ENCODE measurements around the gene TRPM2. TPM values are rescaled to one million over a fixed set of nuclear protein-coding genes. Genes with fewer than 3 reads are reported as not detected.

TRPM2 gene
- total RNA-seq: under 0.01 TPM in 1 of 2 replicates, not detected in the other

GRCh38 chr21:44353191-44353970, at the start of gene TRPM2:
TRPM2 (plus strand) TSS chr21:44353621; CDS start chr21:44353701, 80 bp downstream.
- DNase-seq (ENCODE audit: low read depth) (no peak), FAIRE-seq (no peak)
- peaks cover 9% of the 10 kb centered on the region for H3K27me3 ChIP-seq (ENCODE audit: control insufficient read depth, insufficient read depth, low read length)
- no peak for TF ChIP-seq CTCF (IDR thresholded peaks at IDR 0.05; ENCODE audit: insufficient read depth, low read length, severe bottlenecking)
- no peak within 1 kb of the TSS for H3K4me3 ChIP-seq (ENCODE audit: low read depth, low read length)
- H3K36me3 ChIP-seq (ENCODE audit: control insufficient read depth, insufficient read depth, low read length): no peaks in the 10 kb centered on the region

GRCh38 chr21:44304011-44304616, 49.3 kb upstream of the TRPM2 start:
- peaks cover 10% of the 10 kb centered on the region for H3K36me3 ChIP-seq (ENCODE audit: control insufficient read depth, insufficient read depth, low read length)
- no peak for TF ChIP-seq CTCF (IDR thresholded peaks at IDR 0.05; ENCODE audit: insufficient read depth, low read length, severe bottlenecking)
- H3K27me3 ChIP-seq (ENCODE audit: control insufficient read depth, insufficient read depth, low read length): no peaks in the 10 kb centered on the region
- no peak overlapping the region for H3K4me3 ChIP-seq (ENCODE audit: low read depth, low read length)
- DNase-seq (ENCODE audit: low read depth) (no peak), FAIRE-seq (no peak)

- peak; percentile 71 for TF ChIP-seq CTCF (IDR thresholded peaks at IDR 0.05; ENCODE audit: insufficient read depth, low read length, severe bottlenecking)
- FAIRE-seq (no peak), DNase-seq (ENCODE audit: low read depth) (peak; percentile 8)
- Histone ChIP-seq H3K27me3 (ENCODE audit: control insufficient read depth, insufficient read depth, low read length) (no peaks in the 10 kb centered on the region), H3K36me3 (ENCODE audit: control insufficient read depth, insufficient read depth, low read length) (peaks cover 12% of the 10 kb centered on the region), H3K4me3 (ENCODE audit: low read depth, low read length) (no peak overlapping the region)
These were observed 48.5 kb upstream of the TRPM2 start for GRCh38 chr21:44304877-44305293.

GRCh38 chr21:44305691-44306090, 47.7 kb upstream of the TRPM2 start:
- DNase-seq (ENCODE audit: low read depth) (no peak), FAIRE-seq (no peak)
- Histone ChIP-seq H3K27me3 (ENCODE audit: control insufficient read depth, insufficient read depth, low read length) (no peaks in the 10 kb centered on the region), H3K36me3 (ENCODE audit: control insufficient read depth, insufficient read depth, low read length) (peaks cover 15% of the 10 kb centered on the region), H3K4me3 (ENCODE audit: low read depth, low read length) (no peak overlapping the region)
- no peak for TF ChIP-seq CTCF (IDR thresholded peaks at IDR 0.05; ENCODE audit: insufficient read depth, low read length, severe bottlenecking)

GRCh38 chr21:44306936-44307704, 46.3 kb upstream of the TRPM2 start:
- H3K36me3 ChIP-seq (ENCODE audit: control insufficient read depth, insufficient read depth, low read length): peaks cover 24% of the 10 kb centered on the region
- no peaks in the 10 kb centered on the region for H3K27me3 ChIP-seq (ENCODE audit: control insufficient read depth, insufficient read depth, low read length)
- H3K4me3 ChIP-seq (ENCODE audit: low read depth, low read length): no peak overlapping the region
- DNase-seq (ENCODE audit: low read depth) (no peak), FAIRE-seq (no peak)
- no peak for TF ChIP-seq CTCF (IDR thresholded peaks at IDR 0.05; ENCODE audit: insufficient read depth, low read length, severe bottlenecking)

Data from bronchial epithelial cell (primary cell).